ENCODE measurements around the gene POLR2J3. TPM values are rescaled to one million over a fixed set of nuclear protein-coding genes. Genes with fewer than 3 reads are reported as not detected.

Gene POLR2J3
- total RNA-seq (2022; extraction: Qiagen RNA extraction; ENCODE audit: low read depth) = 15.3 to 41.1 TPM (median 26.1 TPM) in 5 replicates

DNA sequence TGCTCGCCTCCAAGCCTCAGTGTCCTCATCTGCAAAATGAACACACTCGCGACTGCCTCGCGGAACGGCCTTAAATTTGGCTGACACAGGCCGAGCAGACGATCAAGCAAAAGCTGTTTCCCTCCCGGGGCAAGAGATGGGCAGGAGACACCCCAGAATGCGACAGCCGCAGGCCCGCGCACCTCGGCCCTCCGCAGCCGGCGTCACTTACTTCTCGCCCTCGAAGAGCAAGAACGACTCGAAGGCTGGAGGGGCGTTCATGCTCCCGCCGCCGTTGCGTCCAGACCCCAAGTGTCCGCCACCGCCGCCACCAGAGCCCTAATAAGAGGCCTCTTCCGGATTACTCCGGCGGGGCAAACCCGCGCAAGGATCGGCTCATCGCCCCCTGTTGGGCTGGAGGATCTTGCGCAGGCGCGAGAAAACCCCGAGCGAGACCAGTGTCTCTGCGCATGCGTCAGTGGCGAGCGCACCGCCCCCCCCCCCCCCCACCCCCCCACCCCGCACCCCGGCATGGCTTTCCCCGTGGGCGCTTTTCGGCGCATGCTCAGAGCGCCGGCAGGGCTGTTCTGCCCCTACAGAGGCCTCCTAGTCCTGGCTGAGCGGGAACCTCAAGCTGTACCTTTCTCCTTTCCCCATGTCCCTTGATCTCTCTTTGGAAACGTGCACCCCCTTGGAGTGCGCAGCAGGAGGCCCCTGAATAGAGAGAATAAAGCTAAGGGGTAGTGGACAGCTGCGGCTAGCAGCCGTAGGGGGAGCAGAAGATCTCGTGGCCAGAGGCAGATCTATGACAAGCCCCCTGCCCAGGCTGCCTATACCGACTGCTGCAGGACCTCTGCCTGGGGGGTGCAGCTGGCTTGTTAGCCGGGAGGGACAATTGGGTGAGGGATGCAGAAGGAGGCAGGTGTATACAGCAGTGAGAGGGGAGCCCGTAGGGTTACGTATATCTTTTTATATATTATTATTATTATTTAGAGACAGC lies at the start of gene POLR2J3:
TSS of gene POLR2J3 (minus strand) at position 323 of the 979 bp plus-strand sequence. CDS start at position 261, 62 bp downstream.

DNA sequence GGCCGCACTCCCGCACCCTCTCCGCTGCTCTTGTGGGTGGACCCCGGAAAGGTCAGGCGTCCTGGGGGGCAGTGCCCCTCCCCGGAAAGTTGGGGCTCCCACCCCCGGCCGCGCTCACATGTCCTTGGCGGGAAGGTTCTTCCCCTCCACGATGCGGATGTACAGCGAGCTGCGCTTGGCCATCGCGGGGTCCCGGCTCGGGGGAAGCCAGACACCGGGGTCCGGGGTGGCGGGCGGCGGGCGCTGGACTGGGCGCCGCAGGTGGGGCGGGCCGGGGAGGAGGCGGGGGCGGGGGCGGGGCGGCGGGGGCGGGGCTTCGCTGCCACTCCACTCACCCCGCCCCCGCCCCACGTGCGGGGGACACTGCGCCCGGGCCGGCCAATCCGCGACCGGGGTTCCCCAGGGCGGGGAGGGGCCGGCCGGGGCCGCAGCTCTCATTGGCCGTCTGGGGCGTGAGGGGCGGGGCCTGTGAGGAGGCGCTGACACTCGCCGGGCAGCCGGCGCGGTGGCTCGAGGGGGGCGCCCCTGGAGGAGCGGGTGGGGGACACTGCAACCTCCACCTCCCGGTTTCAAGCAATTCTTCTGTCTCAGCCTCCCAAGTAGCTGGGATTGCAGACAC lies 44.2 kb upstream of the POLR2J3 start, which contains the start of gene RASA4:
TSS of gene RASA4 (minus strand) at position 250 of the 619 bp plus-strand sequence. CDS start at position 183, 67 bp downstream.

GRCh38 chr7:102550808-102551422 lies 21.5 kb downstream of the POLR2J3 start, which contains the start of gene SPDYE2:
SPDYE2 (plus strand) TSS chr7:102551226; CDS start chr7:102553256, 2,030 bp downstream.

GRCh38 chr7:102543596-102543995 lies 28.8 kb downstream of the POLR2J3 start, which contains the start of gene UPK3BL2:
UPK3BL2 (minus strand) TSS chr7:102543696; CDS start chr7:102543636, 60 bp downstream.

GRCh38 chr7:102517550-102518147 lies 54.7 kb downstream of the POLR2J3 start, which contains the start of gene RASA4B:
RASA4B (minus strand) TSS chr7:102517777; CDS start chr7:102517710, 67 bp downstream.

Other genes starting within 250 kb of the POLR2J3 start
- gene SPDYE6, start 216.1 kb downstream of the POLR2J3 start, total RNA-seq (2022; extraction: Qiagen RNA extraction; ENCODE audit: low read depth) = not detected in 5 replicates
- 21.5 to 25.8 TPM (median 23.1 TPM) in 5 replicates for gene PRKRIP1, start 176.2 kb downstream of the POLR2J3 start, total RNA-seq (2022; extraction: Qiagen RNA extraction; ENCODE audit: low read depth)
- 29.6 to 38.7 TPM (median 32.1 TPM) in 5 replicates for gene ORAI2, start 139.0 kb downstream of the POLR2J3 start, total RNA-seq (2022; extraction: Qiagen RNA extraction; ENCODE audit: low read depth)
- gene ALKBH4, start 107.7 kb downstream of the POLR2J3 start, total RNA-seq (2022; extraction: Qiagen RNA extraction; ENCODE audit: low read depth) = 9.0 to 13.3 TPM (median 11.9 TPM) in 5 replicates
- 21.5 to 39.8 TPM (median 30.8 TPM) in 5 replicates for gene LRWD1, start 107.6 kb downstream of the POLR2J3 start, total RNA-seq (2022; extraction: Qiagen RNA extraction; ENCODE audit: low read depth)
- 107 to 116 TPM (median 110 TPM) in 5 replicates for gene POLR2J, start 93.7 kb downstream of the POLR2J3 start, total RNA-seq (2022; extraction: Qiagen RNA extraction; ENCODE audit: low read depth)
- gene RASA4B, start 54.8 kb downstream of the POLR2J3 start, total RNA-seq (2022; extraction: Qiagen RNA extraction; ENCODE audit: low read depth) = 0.89 to 2.3 TPM (median 1.5 TPM) in 5 replicates
- gene UPK3BL2, start 28.9 kb downstream of the POLR2J3 start, total RNA-seq (2022; extraction: Qiagen RNA extraction; ENCODE audit: low read depth) = 2.3 to 3.1 TPM (median 2.4 TPM) in 5 replicates
- not detected in 5 replicates for gene SPDYE2, start 21.4 kb downstream of the POLR2J3 start, total RNA-seq (2022; extraction: Qiagen RNA extraction; ENCODE audit: low read depth)
- gene RASA4, start 44.2 kb upstream of the POLR2J3 start, total RNA-seq (2022; extraction: Qiagen RNA extraction; ENCODE audit: low read depth) = 2.1 to 3.4 TPM (median 2.4 TPM) in 5 replicates
- gene UPK3BL1, start 70.2 kb upstream of the POLR2J3 start, total RNA-seq (2022; extraction: Qiagen RNA extraction; ENCODE audit: low read depth) = 8.6 to 16.5 TPM (median 13.2 TPM) in 5 replicates
- gene SPDYE2B, start 77.7 kb upstream of the POLR2J3 start, total RNA-seq (2022; extraction: Qiagen RNA extraction; ENCODE audit: low read depth) = not detected in 5 replicates
- gene POLR2J2, start 99.1 kb upstream of the POLR2J3 start, total RNA-seq (2022; extraction: Qiagen RNA extraction; ENCODE audit: low read depth) = 0.12 to 0.87 TPM (median 0.61 TPM) in 5 replicates
- 6.7 to 8.2 TPM (median 7.6 TPM) in 5 replicates for gene FAM185A, start 176.4 kb upstream of the POLR2J3 start, total RNA-seq (2022; extraction: Qiagen RNA extraction; ENCODE audit: low read depth)